H1 (cell line): Measurements from ENCODE around the gene SPG7. TPM values are rescaled to one million over a fixed set of nuclear protein-coding genes. Genes with fewer than 3 reads are reported as not detected.

Source experiments
- EP300 ChIP-seq, 2 experiments: IDR thresholded peaks; 1 replicate in 1 of 2; 2 replicates in 1 of 2; pipeline ENCODE4 v1.6.1; 2011 to 2012; ENCODE audit warnings: low read depth in 2 of 2, low read length in 2 of 2, mild to moderate bottlenecking in 2 of 2, borderline replicate concordance in 1 of 2, inconsistent platforms in 1 of 2, moderate library complexity in 1 of 2
- polyA plus RNA-seq, 7 experiments: library from polyadenylated mRNA; depleted of rRNA in 3 of 7; stranded (reverse) in 5 of 7; unstranded in 2 of 7; fragments of >200 nt in 5 of 7; fragments of 200-250 nt in 2 of 7; gene quantifications; 1 replicate in 5 of 7; 2 replicates in 1 of 7; 4 replicates in 1 of 7; pipeline versions ENCODE4 v1.2.1 to v1.2.3, GENCODE V29; 2011 to 2013; ENCODE audit warnings: missing spikeins in 2 of 7, mixed read lengths in 2 of 7
- total RNA-seq: library from RNA; stranded (reverse); fragmentation: NEBNext Ultra II Directional; extraction: Animal tissue kit (Norgen Biotek cat#: 25700); gene quantifications from 2 replicates; pipeline ENCODE4 v1.2.1, GENCODE V29; 2021

SPG7 gene
- total and polyA plus RNA-seq, 2 of the 8 experiments (the other 6 are each of a cell fraction or from before 2014, with no cell fraction given): 72.1 to 113 TPM

GRCh38 chr16:89599451-89599858, 91.3 kb downstream of the SPG7 start (continued):
- no peak for TF ChIP-seq EP300 (IDR thresholded peaks at IDR 0.05; ENCODE audit: borderline replicate concordance in 1 of 2, low read depth in 2 of 2, low read length in 2 of 2)
